ENCODE measurements around the gene IL32.

- no peak for TF ChIP-seq CTCF (IDR thresholded peaks at IDR 0.05)
- TF ChIP-seq POLR2A (IDR thresholded peaks at IDR 0.05) = no peak
Measured at GRCh38 chr16:3075523-3075915, 10.1 kb downstream of the IL32 start.

Measured in Peyer's patch (tissue), 4 donors.